ENCODE measurements around the gene C1orf116. TPM values are rescaled to one million over a fixed set of nuclear protein-coding genes. Genes with fewer than 3 reads are reported as not detected.

The C1orf116 gene
- total and polyA plus RNA-seq, 7 experiments from 2014 or later = 0.11 to 0.15 TPM; not detected in 5

- no peak overlapping the region for H3K27ac Mint-ChIP-seq
- no peaks in the 10 kb centered on the region for H3K36me3 ChIP-seq (ENCODE audit: control insufficient read depth in 2 of 3, insufficient read depth in 3 of 3, low read length in 3 of 3)
- ATAC-seq (no peak), DNase-seq (no peak)
- no peaks in the 10 kb centered on the region for H3K9me3 Mint-ChIP-seq
- no peaks in the 10 kb centered on the region for H3K4me1 ChIP-seq (ENCODE audit: control insufficient read depth in 2 of 2, insufficient read depth in 2 of 2, low read length in 2 of 2)
- ChIA-PET CTCF (interaction anchor here (0.8 kb wide), 1 partner anchor 29 kb away, joined by 4 read pairs; no protein-coding TSS in a partner anchor), POLR2A (no interaction called here)
- peaks cover 0 to 4% (median 0%) of the 10 kb centered on the region in 5 donors for H3K36me3 Mint-ChIP-seq
- H3K4me1 Mint-ChIP-seq = no peaks in the 10 kb centered on the region
- H3K4me3 Mint-ChIP-seq = no peak overlapping the region
- H3K27me3 Mint-ChIP-seq = peaks cover 21 to 32% (median 27%) of the 10 kb centered on the region in 5 donors
- intact Hi-C loops (cut with micrococcal nuclease) = no loop called here
- no peaks in the 10 kb centered on the region for H3K9me3 ChIP-seq (ENCODE audit: control insufficient read depth in 2 of 3, low read length in 3 of 3)
- H3K27ac ChIP-seq (ENCODE audit: low read depth, low read length) = no peak overlapping the region
- no peak overlapping the region for H3K4me3 ChIP-seq (ENCODE audit: low read length)
- H3K27me3 ChIP-seq (ENCODE audit: control insufficient read depth in 2 of 2, insufficient read depth in 2 of 2, low read length in 2 of 2) = no peaks in the 10 kb centered on the region
Observed at GRCh38 chr1:207035877-207036551, 3.5 kb upstream of the C1orf116 start.

- H3K4me1 ChIP-seq (ENCODE audit: control insufficient read depth in 2 of 2, insufficient read depth in 2 of 2, low read length in 2 of 2) = no peaks in the 10 kb centered on the region
- Mint-ChIP-seq H3K36me3 (peaks cover 0 to under 1% (median 0%) of the 10 kb centered on the region in 5 donors), H3K4me3 (no peak overlapping the region), H3K27ac (no peak overlapping the region), H3K27me3 (peaks cover 26 to 43% (median 29%) of the 10 kb centered on the region in 5 donors), H3K4me1 (peaks cover 0 to 2% (median 0%) of the 10 kb centered on the region in 7 donors), H3K9me3 (no peaks in the 10 kb centered on the region)
- peaks cover 0 to 3% of the 10 kb centered on the region in 2 donors for H3K27me3 ChIP-seq (ENCODE audit: control insufficient read depth in 2 of 2, insufficient read depth in 2 of 2, low read length in 2 of 2)
- H3K36me3 ChIP-seq (ENCODE audit: control insufficient read depth in 2 of 3, insufficient read depth in 3 of 3, low read length in 3 of 3) = no peaks in the 10 kb centered on the region
- H3K4me3 ChIP-seq (ENCODE audit: low read length) = no peak overlapping the region
- intact Hi-C loops (cut with micrococcal nuclease) = no loop called here
- ATAC-seq (peak; percentile 34), DNase-seq (no peak)
- ChIA-PET POLR2A (no interaction called here), CTCF (no interaction called here)
- H3K27ac ChIP-seq (ENCODE audit: low read depth, low read length) = no peak overlapping the region
- H3K9me3 ChIP-seq (ENCODE audit: control insufficient read depth in 2 of 3, low read length in 3 of 3) = no peaks in the 10 kb centered on the region
Observed at GRCh38 chr1:207034998-207035397, 2.4 kb upstream of the C1orf116 start.

GRCh38 chr1:207034208-207034607, 1.7 kb upstream of the C1orf116 start:
- POLR2A ChIA-PET = interaction anchor here (1.1 kb wide), 1 partner anchor 10 kb away, joined by 3 read pairs; no protein-coding TSS in a partner anchor
- Histone ChIP-seq H3K36me3 (ENCODE audit: control insufficient read depth in 2 of 3, insufficient read depth in 3 of 3, low read length in 3 of 3) (no peaks in the 10 kb centered on the region), H3K4me1 (ENCODE audit: control insufficient read depth in 2 of 2, insufficient read depth in 2 of 2, low read length in 2 of 2) (no peaks in the 10 kb centered on the region), H3K27ac (ENCODE audit: low read depth, low read length) (no peak overlapping the region), H3K4me3 (ENCODE audit: low read length) (no peak overlapping the region), H3K27me3 (ENCODE audit: control insufficient read depth in 2 of 2, insufficient read depth in 2 of 2, low read length in 2 of 2) (peaks cover 0 to 4% of the 10 kb centered on the region in 2 donors), H3K9me3 (ENCODE audit: control insufficient read depth in 2 of 3, low read length in 3 of 3) (no peaks in the 10 kb centered on the region)
- CTCF ChIA-PET = no interaction called here
- Mint-ChIP-seq H3K4me1 (peaks cover 0 to 6% (median 0%) of the 10 kb centered on the region in 7 donors), H3K36me3 (no peaks in the 10 kb centered on the region), H3K4me3 (no peak overlapping the region), H3K9me3 (no peaks in the 10 kb centered on the region), H3K27ac (no peak overlapping the region), H3K27me3 (peaks cover 26 to 49% (median 31%) of the 10 kb centered on the region in 5 donors)
- DNase-seq = no peak
- intact Hi-C loops (cut with micrococcal nuclease) = no loop called here
- ATAC-seq = no peak

- peaks cover 27 to 59% (median 31%) of the 10 kb centered on the region in 5 donors for H3K27me3 Mint-ChIP-seq
- H3K27ac ChIP-seq (ENCODE audit: low read depth, low read length) = no peak overlapping the region
- intact Hi-C loops (cut with micrococcal nuclease) = no loop called here
- H3K4me3 Mint-ChIP-seq = no peak overlapping the region
- no peaks in the 10 kb centered on the region for H3K4me1 ChIP-seq (ENCODE audit: control insufficient read depth in 2 of 2, insufficient read depth in 2 of 2, low read length in 2 of 2)
- H3K27me3 ChIP-seq (ENCODE audit: control insufficient read depth in 2 of 2, insufficient read depth in 2 of 2, low read length in 2 of 2) = peaks cover 0 to 9% of the 10 kb centered on the region in 2 donors
- H3K36me3 ChIP-seq (ENCODE audit: control insufficient read depth in 2 of 3, insufficient read depth in 3 of 3, low read length in 3 of 3) = no peaks in the 10 kb centered on the region
- H3K27ac Mint-ChIP-seq = no peak overlapping the region
- H3K4me1 Mint-ChIP-seq = peaks cover 0 to 6% (median 0%) of the 10 kb centered on the region in 7 donors
- ChIA-PET CTCF (interaction anchor here (0.6 kb wide), 1 partner anchor 64 kb away, joined by 3 read pairs; no protein-coding TSS in a partner anchor), POLR2A (interaction anchor here (1.1 kb wide), 1 partner anchor 9 kb away, joined by 3 read pairs; no protein-coding TSS in a partner anchor)
- no peaks in the 10 kb centered on the region for H3K9me3 ChIP-seq (ENCODE audit: control insufficient read depth in 2 of 3, low read length in 3 of 3)
- no peak for DNase-seq
- no peaks in the 10 kb centered on the region for H3K36me3 Mint-ChIP-seq
- no peaks in the 10 kb centered on the region for H3K9me3 Mint-ChIP-seq
- ATAC-seq = no peak
- H3K4me3 ChIP-seq (ENCODE audit: low read length) = no peak overlapping the region
Observed at GRCh38 chr1:207033302-207033701, 746 bp upstream of the C1orf116 start.

- Mint-ChIP-seq H3K9me3 (peaks cover 0 to 2% (median 0%) of the 10 kb centered on the region in 11 donors), H3K4me1 (peaks cover 0 to 6% (median 0%) of the 10 kb centered on the region in 7 donors), H3K27me3 (peaks cover 31 to 68% (median 35%) of the 10 kb centered on the region in 5 donors), H3K27ac (no peak overlapping the region), H3K36me3 (no peaks in the 10 kb centered on the region), H3K4me3 (no peak overlapping the region)
- no peak overlapping the region for H3K27ac ChIP-seq (ENCODE audit: low read depth, low read length)
- no peak overlapping the region for H3K4me3 ChIP-seq (ENCODE audit: low read length)
- H3K9me3 ChIP-seq (ENCODE audit: control insufficient read depth in 2 of 3, low read length in 3 of 3) = no peaks in the 10 kb centered on the region
- CTCF ChIA-PET = no interaction called here
- ATAC-seq = no peak
- H3K4me1 ChIP-seq (ENCODE audit: control insufficient read depth in 2 of 2, insufficient read depth in 2 of 2, low read length in 2 of 2) = no peaks in the 10 kb centered on the region
- DNase-seq = no peak
- H3K36me3 ChIP-seq (ENCODE audit: control insufficient read depth in 2 of 3, insufficient read depth in 3 of 3, low read length in 3 of 3) = no peaks in the 10 kb centered on the region
- H3K27me3 ChIP-seq (ENCODE audit: control insufficient read depth in 2 of 2, insufficient read depth in 2 of 2, low read length in 2 of 2) = peaks cover 0 to 12% of the 10 kb centered on the region in 2 donors
- intact Hi-C loops (cut with micrococcal nuclease) = no loop called here
- POLR2A ChIA-PET = no interaction called here
Observed at GRCh38 chr1:207031632-207032264, 808 bp downstream of the C1orf116 start.

- Mint-ChIP-seq H3K4me3 (no peak overlapping the region), H3K36me3 (no peaks in the 10 kb centered on the region), H3K27me3 (peaks cover 31 to 73% (median 39%) of the 10 kb centered on the region in 5 donors), H3K27ac (no peak overlapping the region), H3K9me3 (peaks cover 0 to 2% (median 0%) of the 10 kb centered on the region in 11 donors), H3K4me1 (peaks cover 0 to 6% (median 0%) of the 10 kb centered on the region in 7 donors)
- POLR2A ChIA-PET = no interaction called here
- intact Hi-C loops (cut with micrococcal nuclease) = no loop called here
- DNase-seq = no peak
- H3K36me3 ChIP-seq (ENCODE audit: control insufficient read depth in 2 of 3, insufficient read depth in 3 of 3, low read length in 3 of 3) = no peaks in the 10 kb centered on the region
- CTCF ChIA-PET = no interaction called here
- H3K4me3 ChIP-seq (ENCODE audit: low read length) = no peak overlapping the region
- H3K9me3 ChIP-seq (ENCODE audit: control insufficient read depth in 2 of 3, low read length in 3 of 3) = no peaks in the 10 kb centered on the region
- no peak overlapping the region for H3K27ac ChIP-seq (ENCODE audit: low read depth, low read length)
- H3K27me3 ChIP-seq (ENCODE audit: control insufficient read depth in 2 of 2, insufficient read depth in 2 of 2, low read length in 2 of 2) = peaks cover 0 to 12% of the 10 kb centered on the region in 2 donors
- no peak for ATAC-seq
- H3K4me1 ChIP-seq (ENCODE audit: control insufficient read depth in 2 of 2, insufficient read depth in 2 of 2, low read length in 2 of 2) = no peaks in the 10 kb centered on the region
Observed at GRCh38 chr1:207031016-207031415, 1.5 kb downstream of the C1orf116 start.

All from naive thymus-derived CD4-positive, alpha-beta T cell (primary cell).